Astrocyte (in vitro differentiated cells and primary cell): ENCODE results near the gene KRT72. TPM values are rescaled to one million over a fixed set of nuclear protein-coding genes. Genes with fewer than 3 reads are reported as not detected.

ENCODE experiments used
- DNase-seq: peaks from one replicate; pipeline ENCODE4 v3.0.0-alpha.2; 2010; ENCODE audit warnings: low read depth
- FAIRE-seq: peaks from 2 replicates; lab custom pipeline; 2011; peaks lifted over from hg19 to GRCh38; lab: Jason Lieb, UNC
- H2AFZ ChIP-seq: 2 replicates; pipeline ENCODE4 v1.6.0; 2012; ENCODE audit warnings: low read depth, low read length, inconsistent platforms
- H3K27ac ChIP-seq: 2 replicates; pipeline ENCODE4 v1.5.1; 2011; ENCODE audit warnings: low read depth, low read length, inconsistent platforms
- H3K27me3 ChIP-seq: 2 replicates; pipeline ENCODE4 v1.6.0; 2011; ENCODE audit warnings: low read length, inconsistent platforms; ENCODE audit not compliant: insufficient read depth
- H3K36me3 ChIP-seq: 2 replicates; pipeline ENCODE4 v1.5.1; 2011; ENCODE audit warnings: low read length, inconsistent platforms; ENCODE audit not compliant: insufficient read depth
- H3K4me1 ChIP-seq: 2 replicates; pipeline ENCODE4 v1.5.1; 2011; ENCODE audit warnings: low read length, inconsistent platforms; ENCODE audit not compliant: insufficient read depth
- H3K4me2 ChIP-seq: 2 replicates; pipeline ENCODE4 v1.6.0; 2012; ENCODE audit warnings: low read length, inconsistent platforms
- H3K4me3 ChIP-seq: 2 replicates; pipeline ENCODE4 v1.5.1; 2011; ENCODE audit warnings: low read depth, mild to moderate bottlenecking, low read length, inconsistent platforms; ENCODE audit not compliant: insufficient read depth
- H3K79me2 ChIP-seq: 2 replicates; pipeline ENCODE4 v1.6.0; 2012; ENCODE audit warnings: mild to moderate bottlenecking, low read length, inconsistent platforms; ENCODE audit not compliant: insufficient read depth
- H3K9ac ChIP-seq: 2 replicates; pipeline ENCODE4 v1.6.0; 2012; ENCODE audit warnings: mild to moderate bottlenecking, low read length, inconsistent platforms
- H3K9me3 ChIP-seq: 2 replicates; pipeline ENCODE4 v1.5.1; 2012; ENCODE audit warnings: low read depth, mild to moderate bottlenecking, low read length, inconsistent platforms; ENCODE audit not compliant: insufficient read depth
- H4K20me1 ChIP-seq: 2 replicates; pipeline ENCODE4 v1.6.0; 2012; ENCODE audit warnings: low read length, inconsistent platforms; ENCODE audit not compliant: insufficient read depth
- H3K27ac Mint-ChIP-seq: one replicate; pipeline ENCODE4 v1.8.0; 2021; ENCODE audit warnings: mild to moderate bottlenecking, mixed read lengths; ENCODE audit not compliant: unreplicated experiment
- H3K27me3 Mint-ChIP-seq: one replicate; pipeline ENCODE4 v1.8.0; 2021; ENCODE audit warnings: low read depth, mixed read lengths; ENCODE audit not compliant: unreplicated experiment
- H3K36me3 Mint-ChIP-seq: one replicate; pipeline ENCODE4 v1.8.0; 2021; ENCODE audit warnings: low read depth, mixed read lengths; ENCODE audit not compliant: unreplicated experiment
- H3K4me1 Mint-ChIP-seq: one replicate; pipeline ENCODE4 v1.8.0; 2021; ENCODE audit warnings: low read depth, mixed read lengths; ENCODE audit not compliant: unreplicated experiment
- H3K4me3 Mint-ChIP-seq: one replicate; pipeline ENCODE4 v1.8.0; 2021; ENCODE audit warnings: mild to moderate bottlenecking, moderate library complexity, mixed read lengths; ENCODE audit not compliant: unreplicated experiment
- H3K9me3 Mint-ChIP-seq: one replicate; pipeline ENCODE4 v1.8.0; 2021; ENCODE audit warnings: mild to moderate bottlenecking, mixed read lengths; ENCODE audit not compliant: unreplicated experiment
- CTCF ChIP-seq: IDR thresholded peaks from 2 replicates; pipeline ENCODE4 v1.5.1; 2011; ENCODE audit warnings: low read depth, mild to moderate bottlenecking, inconsistent platforms, low read length, moderate library complexity; ENCODE audit not compliant: insufficient read depth
- EZH2 ChIP-seq: IDR thresholded peaks from 2 replicates; pipeline ENCODE4 v1.6.1; 2012; ENCODE audit warnings: mild to moderate bottlenecking, low read length, inconsistent platforms; ENCODE audit not compliant: insufficient read depth
- total RNA-seq: library from RNA; stranded (reverse); gene quantifications from 2 replicates; pipeline ENCODE4 v1.2.1, GENCODE V29; 2021

Gene KRT72
- total RNA-seq, 1 donor from 2014 or later, result not detected

- Histone ChIP-seq H3K9ac (no peak overlapping the region), H3K27me3 (peaks cover 65% of the 10 kb centered on the region), H4K20me1 (no peaks in the 10 kb centered on the region), H2AFZ (no peak overlapping the region), H3K36me3 (no peaks in the 10 kb centered on the region), H3K27ac (no peak overlapping the region), H3K9me3 (no peaks in the 10 kb centered on the region), H3K79me2 (no peaks in the 10 kb centered on the region), H3K4me3 (no peak overlapping the region), H3K4me1 (no peaks in the 10 kb centered on the region), H3K4me2 (no peak overlapping the region)
- DNase-seq (no peak), FAIRE-seq (no peak)
- peaks cover 50% of the 10 kb centered on the region for H3K27me3 Mint-ChIP-seq
- peaks cover 5% of the 10 kb centered on the region for H3K4me1 Mint-ChIP-seq
- H3K27ac Mint-ChIP-seq, result peak overlapping the region; percentile 6
- no peak for TF ChIP-seq EZH2
- no peak for TF ChIP-seq CTCF
- H3K36me3 Mint-ChIP-seq, result peaks cover 2% of the 10 kb centered on the region
- no peak overlapping the region for H3K4me3 Mint-ChIP-seq
- peaks cover 11% of the 10 kb centered on the region for H3K9me3 Mint-ChIP-seq
Observed at GRCh38 chr12:52602552-52602951, 1.3 kb upstream of the KRT72 start.

- Mint-ChIP-seq H3K9me3 (peaks cover 11% of the 10 kb centered on the region), H3K4me3 (no peak overlapping the region), H3K36me3 (peaks cover 2% of the 10 kb centered on the region), H3K27me3 (peaks cover 48% of the 10 kb centered on the region), H3K27ac (no peak overlapping the region), H3K4me1 (peaks cover 5% of the 10 kb centered on the region)
- H3K4me2 ChIP-seq, result no peak overlapping the region
- H2AFZ ChIP-seq, result no peak overlapping the region
- no peak for TF ChIP-seq CTCF
- TF ChIP-seq EZH2, result no peak
- no peaks in the 10 kb centered on the region for H3K79me2 ChIP-seq
- no peaks in the 10 kb centered on the region for H3K9me3 ChIP-seq
- H4K20me1 ChIP-seq, result no peaks in the 10 kb centered on the region
- DNase-seq (no peak), FAIRE-seq (no peak)
- peaks cover 64% of the 10 kb centered on the region for H3K27me3 ChIP-seq
- H3K9ac ChIP-seq, result no peak overlapping the region
- H3K4me1 ChIP-seq, result no peaks in the 10 kb centered on the region
- no peaks in the 10 kb centered on the region for H3K36me3 ChIP-seq
- no peak overlapping the region for H3K27ac ChIP-seq
- no peak overlapping the region for H3K4me3 ChIP-seq
Observed at GRCh38 chr12:52601671-52602070, 408 bp upstream of the KRT72 start.

- H3K9me3 Mint-ChIP-seq, result peaks cover 8% of the 10 kb centered on the region
- FAIRE-seq, result no peak
- no peaks in the 10 kb centered on the region for H3K9me3 ChIP-seq
- no peak overlapping the region for H3K27ac Mint-ChIP-seq
- no peak overlapping the region for H3K4me2 ChIP-seq
- peaks cover 61% of the 10 kb centered on the region for H3K27me3 ChIP-seq
- H2AFZ ChIP-seq, result no peak overlapping the region
- H3K36me3 Mint-ChIP-seq, result peaks cover 2% of the 10 kb centered on the region
- no peak for TF ChIP-seq CTCF
- H3K79me2 ChIP-seq, result no peaks in the 10 kb centered on the region
- H3K4me3 ChIP-seq, result no peak overlapping the region
- H3K27me3 Mint-ChIP-seq, result peaks cover 40% of the 10 kb centered on the region
- H3K36me3 ChIP-seq, result no peaks in the 10 kb centered on the region
- no peak for DNase-seq
- no peaks in the 10 kb centered on the region for H4K20me1 ChIP-seq
- no peak overlapping the region for H3K9ac ChIP-seq
- H3K27ac ChIP-seq, result no peak overlapping the region
- H3K4me1 ChIP-seq, result no peaks in the 10 kb centered on the region
- peaks cover 5% of the 10 kb centered on the region for H3K4me1 Mint-ChIP-seq
- H3K4me3 Mint-ChIP-seq, result no peak overlapping the region
Observed at GRCh38 chr12:52600475-52600874, 788 bp downstream of the KRT72 start.
